K562 (cell line): ENCODE measurements around the gene WDCP. TPM values are rescaled to one million over a fixed set of nuclear protein-coding genes. Genes with fewer than 3 reads are reported as not detected.

Source experiments
- EZH2 ChIP-seq: IDR thresholded peaks from 2 replicates; pipeline ENCODE4 v1.6.1; 2012; ENCODE audit warnings: low read depth, mild to moderate bottlenecking, inconsistent platforms, low read length, borderline replicate concordance
- NCOA2 ChIP-seq, 2 experiments: fragments of 450-650 bp; IDR thresholded peaks; 2 replicates each; pipeline ENCODE4 v1.6.1; 2018; ENCODE audit warnings: mild to moderate bottlenecking in 2 of 2, moderate library complexity in 1 of 2; ENCODE audit not compliant: partially characterized antibody in 2 of 2
- TRIM28 ChIP-seq: fragments of 450-650 bp; IDR thresholded peaks from 2 replicates; pipeline ENCODE4 v1.6.1; 2017
- YY1 ChIP-seq, 3 experiments: IDR thresholded peaks; 2 replicates each; pipeline ENCODE4 v1.6.1; 2011; ENCODE audit warnings: low read length in 2 of 3, mild to moderate bottlenecking in 2 of 3, moderate library complexity in 2 of 3, borderline replicate concordance in 1 of 3, control low read depth in 1 of 3, low read depth in 1 of 3; ENCODE audit not compliant: insufficient read depth in 3 of 3, insufficient replicate concordance in 2 of 3, control insufficient read depth in 1 of 3, insufficient read length in 1 of 3; ENCODE audit errors: extremely low read depth in 1 of 3
- ZSCAN29 ChIP-seq: fragments of 450-650 bp; IDR thresholded peaks from 2 replicates; pipeline ENCODE4 v1.6.1; 2017
- polyA plus RNA-seq, 8 experiments: library from polyadenylated mRNA; depleted of rRNA in 4 of 8; stranded (reverse) in 5 of 8; unstranded in 3 of 8; fragments of >200 nt; fragmentation: Nextera tagmentation in 2 of 8; fragmentation: Illumina TruSeq in 1 of 8; extraction: Ambion mirVana in 2 of 8; extraction: Trizol in 1 of 8; gene quantifications; 2 replicates each; pipeline versions ENCODE4 v1.2.1 to v1.2.3, GENCODE V29; 2011 to 2014; ENCODE audit warnings: inconsistent platforms in 1 of 8, missing spikeins in 1 of 8
- total RNA-seq, 7 experiments: library from RNA; depleted of rRNA in 6 of 7; stranded (reverse); fragments of >200 nt in 6 of 7; fragmentation: Illumina TruSeq in 2 of 7; extraction: Trizol in 2 of 7; gene quantifications; 2 replicates each; pipeline versions ENCODE4 v1.2.1 to v1.2.3, GENCODE V29; 2011 to 2021; ENCODE audit warnings: low replicate concordance in 1 of 7
- TF ChIP-seq, protein P1 (sequence below): IDR thresholded peaks from 2 replicates; pipeline ENCODE4 v1.6.1; 2012; ENCODE audit warnings: low read depth, low read length, improper control_type of control experiment, borderline replicate concordance
- TF ChIP-seq, protein P2 (sequence below), 2 experiments: fragments of 450-650 bp; IDR thresholded peaks; 2 replicates each; pipeline ENCODE4 v1.6.1; 2016; ENCODE audit warnings: mild to moderate bottlenecking in 2 of 2, borderline replicate concordance in 1 of 2, low read depth in 1 of 2, moderate library complexity in 1 of 2
- TF ChIP-seq, protein P3 (sequence below): sonication (generic); formaldehyde crosslinking; IDR thresholded peaks from 2 replicates; pipeline ENCODE4 v1.8.0; 2022; ENCODE audit warnings: mild to moderate bottlenecking, low read depth, missing genetic modification reagents

The WDCP gene
- total and polyA plus RNA-seq, 9 of the 15 experiments (the other 6 are each of a cell fraction or from before 2014, with no cell fraction given): 10.1 to 41.4 (median 21.8) TPM

DNA sequence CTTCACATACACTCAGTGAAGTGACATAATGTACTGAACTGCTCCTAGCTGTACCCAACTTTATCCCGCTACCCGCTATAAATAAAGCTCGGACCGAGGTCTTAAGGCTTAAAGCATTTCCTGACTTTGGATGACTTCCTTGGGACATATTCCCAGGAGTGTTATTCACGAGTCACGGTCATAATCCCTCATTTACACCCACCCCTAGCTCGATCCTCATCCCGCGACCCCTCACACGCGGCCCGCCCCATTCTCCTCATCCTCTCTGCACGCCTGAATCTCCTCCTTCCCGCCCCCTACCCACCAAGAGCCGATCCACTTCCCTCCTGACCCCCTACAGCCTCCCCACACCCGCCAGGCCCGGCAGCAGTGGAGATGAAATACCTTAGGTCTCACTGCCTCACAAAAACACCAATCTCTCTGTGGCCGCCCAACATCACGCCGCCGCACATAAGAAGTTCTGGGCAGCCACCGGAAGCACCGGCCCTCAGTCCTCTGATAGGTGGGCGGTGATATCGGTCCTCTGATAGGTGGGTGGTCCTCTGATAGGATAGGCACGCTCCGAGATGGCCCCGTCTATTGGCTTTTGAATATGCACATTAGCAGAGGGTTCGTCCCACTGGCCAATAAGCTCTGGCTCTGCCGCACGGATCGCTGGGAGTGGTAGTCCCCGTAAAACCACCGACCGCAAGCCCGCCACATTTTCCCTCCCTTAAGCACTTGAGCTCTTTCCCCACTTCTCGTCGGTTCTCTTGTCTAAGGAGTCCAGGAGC, at the start of gene WDCP (continued):
- TF ChIP-seq, protein P1, sequence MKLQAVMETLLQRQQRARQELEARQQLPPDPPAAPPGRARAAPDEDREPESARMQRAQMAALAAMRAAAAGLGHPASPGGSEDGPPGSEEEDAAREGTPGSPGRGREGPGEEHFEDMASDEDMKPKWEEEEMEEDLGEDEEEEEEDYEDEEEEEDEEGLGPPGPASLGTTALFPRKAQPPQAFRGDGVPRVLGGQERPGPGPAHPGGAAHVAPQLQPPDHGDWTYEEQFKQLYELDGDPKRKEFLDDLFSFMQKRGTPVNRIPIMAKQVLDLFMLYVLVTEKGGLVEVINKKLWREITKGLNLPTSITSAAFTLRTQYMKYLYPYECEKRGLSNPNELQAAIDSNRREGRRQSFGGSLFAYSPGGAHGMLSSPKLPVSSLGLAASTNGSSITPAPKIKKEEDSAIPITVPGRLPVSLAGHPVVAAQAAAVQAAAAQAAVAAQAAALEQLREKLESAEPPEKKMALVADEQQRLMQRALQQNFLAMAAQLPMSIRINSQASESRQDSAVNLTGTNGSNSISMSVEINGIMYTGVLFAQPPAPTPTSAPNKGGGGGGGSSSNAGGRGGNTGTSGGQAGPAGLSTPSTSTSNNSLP: 0 out of 2 replicates have a peak, but pooled peaks have one; percentile 50
- TF ChIP-seq YY1 (IDR thresholded peaks at IDR 0.05; ENCODE audit: borderline replicate concordance in 1 of 3, control insufficient read depth in 1 of 3, extremely low read depth in 1 of 3, insufficient read depth in 3 of 3, insufficient read length in 1 of 3, insufficient replicate concordance in 2 of 3, low read depth in 1 of 3, low read length in 2 of 3) (peak in 1 of 3 experiments; percentile 21), ZSCAN29 (no peak), NCOA2 (IDR thresholded peaks at IDR 0.05; ENCODE audit: partially characterized antibody in 2 of 2) (no peak), TRIM28 (no peak), EZH2 (no peak)
- TF ChIP-seq, protein P2, sequence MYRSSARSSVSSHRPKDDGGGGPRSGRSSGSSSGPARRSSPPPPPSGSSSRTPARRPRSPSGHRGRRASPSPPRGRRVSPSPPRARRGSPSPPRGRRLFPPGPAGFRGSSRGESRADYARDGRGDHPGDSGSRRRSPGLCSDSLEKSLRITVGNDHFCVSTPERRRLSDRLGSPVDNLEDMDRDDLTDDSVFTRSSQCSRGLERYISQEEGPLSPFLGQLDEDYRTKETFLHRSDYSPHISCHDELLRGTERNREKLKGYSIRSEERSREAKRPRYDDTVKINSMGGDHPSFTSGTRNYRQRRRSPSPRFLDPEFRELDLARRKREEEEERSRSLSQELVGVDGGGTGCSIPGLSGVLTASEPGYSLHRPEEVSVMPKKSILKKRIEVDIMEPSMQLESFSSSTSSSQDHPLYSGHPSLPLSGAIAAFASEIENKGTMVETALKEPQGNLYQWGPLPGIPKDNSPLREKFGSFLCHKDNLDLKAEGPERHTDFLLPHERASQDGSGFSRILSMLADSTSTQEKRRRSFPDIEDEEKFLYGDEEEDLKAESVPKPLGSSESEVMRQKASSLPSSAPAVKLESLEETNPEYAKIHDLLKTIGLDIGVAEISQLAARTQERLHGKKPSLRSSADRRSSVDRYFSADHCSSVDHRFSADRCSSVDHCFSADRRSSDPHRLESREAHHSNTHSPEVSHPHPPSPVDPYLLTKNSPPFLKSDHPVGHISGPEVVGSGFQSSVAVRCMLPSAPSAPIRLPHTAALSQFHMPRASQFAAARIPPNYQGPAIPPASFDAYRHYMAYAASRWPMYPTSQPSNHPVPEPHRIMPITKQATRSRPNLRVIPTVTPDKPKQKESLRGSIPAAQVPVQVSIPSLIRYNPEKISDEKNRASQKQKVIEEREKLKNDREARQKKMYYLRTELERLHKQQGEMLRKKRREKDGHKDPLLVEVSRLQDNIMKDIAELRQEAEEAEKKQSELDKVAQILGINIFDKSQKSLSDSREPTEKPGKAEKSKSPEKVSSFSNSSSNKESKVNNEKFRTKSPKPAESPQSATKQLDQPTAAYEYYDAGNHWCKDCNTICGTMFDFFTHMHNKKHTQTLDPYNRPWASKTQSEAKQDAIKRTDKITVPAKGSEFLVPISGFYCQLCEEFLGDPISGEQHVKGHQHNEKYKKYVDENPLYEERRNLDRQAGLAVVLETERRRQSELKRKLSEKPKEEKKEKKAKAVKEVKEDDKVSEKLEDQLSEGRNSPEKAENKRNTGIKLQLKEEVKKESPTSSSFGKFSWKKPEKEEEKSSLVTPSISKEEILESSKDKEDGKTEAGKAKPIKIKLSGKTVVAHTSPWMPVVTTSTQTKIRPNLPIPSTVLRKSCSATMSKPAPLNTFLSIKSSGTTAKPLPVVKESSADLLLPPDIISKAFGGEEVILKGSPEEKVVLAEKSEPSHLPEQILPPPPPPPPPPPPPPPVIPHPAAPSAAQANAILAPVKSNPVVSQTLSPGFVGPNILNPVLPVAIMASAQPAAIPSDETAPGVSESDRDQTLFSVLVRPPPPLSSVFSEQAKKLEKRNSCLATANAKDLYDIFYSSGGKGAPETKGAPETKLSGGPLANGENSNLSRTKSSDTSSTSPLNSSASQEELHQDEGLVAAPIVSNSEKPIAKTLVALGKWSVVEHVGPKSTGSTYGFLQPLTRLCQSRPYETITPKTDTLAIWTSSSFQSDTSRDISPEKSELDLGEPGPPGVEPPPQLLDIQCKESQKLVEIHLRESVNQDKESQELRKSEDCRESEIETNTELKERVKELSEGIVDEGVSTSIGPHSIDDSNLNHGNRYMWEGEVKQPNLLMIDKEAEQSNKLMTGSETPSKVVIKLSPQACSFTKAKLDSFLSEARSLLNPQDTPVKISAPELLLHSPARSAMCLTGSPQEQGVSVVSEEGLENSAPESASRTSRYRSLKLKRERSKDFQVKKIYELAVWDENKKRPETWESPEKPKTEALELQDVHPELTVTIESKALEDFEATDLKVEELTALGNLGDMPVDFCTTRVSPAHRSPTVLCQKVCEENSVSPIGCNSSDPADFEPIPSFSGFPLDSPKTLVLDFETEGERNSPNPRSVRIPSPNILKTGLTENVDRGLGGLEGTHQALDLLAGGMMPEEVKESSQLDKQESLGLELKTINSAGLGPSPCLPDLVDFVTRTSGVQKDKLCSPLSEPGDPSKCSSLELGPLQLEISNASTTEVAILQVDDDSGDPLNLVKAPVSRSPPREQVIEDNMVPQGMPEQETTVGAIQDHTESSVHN (IDR thresholded peaks at IDR 0.05; ENCODE audit: borderline replicate concordance in 1 of 2, low read depth in 1 of 2): no peak
- TF ChIP-seq, protein P3, sequence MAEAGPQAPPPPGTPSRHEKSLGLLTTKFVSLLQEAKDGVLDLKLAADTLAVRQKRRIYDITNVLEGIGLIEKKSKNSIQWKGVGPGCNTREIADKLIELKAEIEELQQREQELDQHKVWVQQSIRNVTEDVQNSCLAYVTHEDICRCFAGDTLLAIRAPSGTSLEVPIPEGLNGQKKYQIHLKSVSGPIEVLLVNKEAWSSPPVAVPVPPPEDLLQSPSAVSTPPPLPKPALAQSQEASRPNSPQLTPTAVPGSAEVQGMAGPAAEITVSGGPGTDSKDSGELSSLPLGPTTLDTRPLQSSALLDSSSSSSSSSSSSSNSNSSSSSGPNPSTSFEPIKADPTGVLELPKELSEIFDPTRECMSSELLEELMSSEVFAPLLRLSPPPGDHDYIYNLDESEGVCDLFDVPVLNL (CRISPR knock-in tag): no peak
